Mesothelial cell of epicardium (in vitro differentiated cells): ENCODE data around the gene SKOR2. TPM values are rescaled to one million over a fixed set of nuclear protein-coding genes. Genes with fewer than 3 reads are reported as not detected.

Experiments used
- DNase-seq, 2 experiments: peaks; one replicate each; pipeline ENCODE4 v3.0.0; 2021; ENCODE audit warnings: low spot score in 2 of 2; ENCODE audit not compliant: unreplicated experiment in 2 of 2
- H3K27ac Mint-ChIP-seq: 2 replicates; pipeline ENCODE4 v1.8.0; 2021; ENCODE audit warnings: mixed read lengths
- H3K27me3 Mint-ChIP-seq: 2 replicates; pipeline ENCODE4 v1.8.0; 2021; ENCODE audit warnings: low read depth, mixed read lengths
- H3K36me3 Mint-ChIP-seq: 2 replicates; pipeline ENCODE4 v1.8.0; 2021; ENCODE audit warnings: mixed read lengths
- H3K4me1 Mint-ChIP-seq: 2 replicates; pipeline ENCODE4 v1.8.0; 2021; ENCODE audit warnings: mixed read lengths
- H3K4me3 Mint-ChIP-seq: 2 replicates; pipeline ENCODE4 v1.8.0; 2021; ENCODE audit warnings: mild to moderate bottlenecking, moderate library complexity, mixed read lengths
- H3K9me3 Mint-ChIP-seq: 2 replicates; pipeline ENCODE4 v1.8.0; 2021; ENCODE audit warnings: mixed read lengths
- CTCF ChIP-seq: fragments of 200-600 bp; sonication (generic); IDR thresholded peaks from one replicate; pipeline ENCODE4 v1.5.0; 2021; ENCODE audit warnings: antibody characterized with exemption; ENCODE audit not compliant: unreplicated experiment
- total RNA-seq: library from RNA; stranded (reverse); gene quantifications from 3 replicates; pipeline ENCODE4 v1.2.1, GENCODE V29; 2021

Gene SKOR2
- total RNA-seq, 1 donor from 2014 or later, result not detected

GRCh38 chr18:47274961-47275360, 23.5 kb upstream of the SKOR2 start:
- Mint-ChIP-seq H3K4me3 (no peak overlapping the region), H3K27me3 (peaks cover 74% of the 10 kb centered on the region), H3K9me3 (no peaks in the 10 kb centered on the region), H3K27ac (no peak overlapping the region), H3K36me3 (no peaks in the 10 kb centered on the region), H3K4me1 (no peaks in the 10 kb centered on the region)
- no peak for DNase-seq
- TF ChIP-seq CTCF, result no peak

- Mint-ChIP-seq H3K27ac (no peak overlapping the region), H3K4me1 (no peaks in the 10 kb centered on the region), H3K27me3 (peaks cover 98% of the 10 kb centered on the region), H3K36me3 (peaks cover 3% of the 10 kb centered on the region), H3K9me3 (peaks cover under 1% of the 10 kb centered on the region), H3K4me3 (no peak overlapping the region)
- TF ChIP-seq CTCF, result no peak
- no peak for DNase-seq
Observed at GRCh38 chr18:47265197-47265596, 13.7 kb upstream of the SKOR2 start.

GRCh38 chr18:47264308-47264700, 12.8 kb upstream of the SKOR2 start:
- peaks cover 4% of the 10 kb centered on the region for H3K9me3 Mint-ChIP-seq
- no peak overlapping the region for H3K27ac Mint-ChIP-seq
- no peak for TF ChIP-seq CTCF
- H3K4me1 Mint-ChIP-seq, result no peaks in the 10 kb centered on the region
- no peak for DNase-seq
- peaks cover 99% of the 10 kb centered on the region for H3K27me3 Mint-ChIP-seq
- H3K36me3 Mint-ChIP-seq, result peaks cover 3% of the 10 kb centered on the region
- H3K4me3 Mint-ChIP-seq, result peak overlapping the region; percentile 20

GRCh38 chr18:47263430-47264307, 12.2 kb upstream of the SKOR2 start:
- Mint-ChIP-seq H3K27me3 (peaks cover 99% of the 10 kb centered on the region), H3K36me3 (peaks cover 3% of the 10 kb centered on the region), H3K9me3 (peaks cover 4% of the 10 kb centered on the region)

GRCh38 chr18:47263150-47263429, 11.6 kb upstream of the SKOR2 start:
- Mint-ChIP-seq H3K9me3 (peaks cover 4% of the 10 kb centered on the region), H3K4me1 (no peaks in the 10 kb centered on the region), H3K27me3 (peaks cover 99% of the 10 kb centered on the region), H3K36me3 (peaks cover 3% of the 10 kb centered on the region), H3K27ac (no peak overlapping the region), H3K4me3 (no peak overlapping the region)
- no peak for TF ChIP-seq CTCF
- DNase-seq, result no peak

More at GRCh38 chr18:47263430-47264307, 12.2 kb upstream of the SKOR2 start:
- no peaks in the 10 kb centered on the region for H3K4me1 Mint-ChIP-seq
- TF ChIP-seq CTCF, result no peak
- H3K4me3 Mint-ChIP-seq, result no peak overlapping the region
- no peak overlapping the region for H3K27ac Mint-ChIP-seq
- no peak for DNase-seq
